GM18520 (cell line): Measurements from ENCODE around the gene C1orf50.
"Not testable (repeated sequence)": the region's sequence is repeated elsewhere in the genome, so short reads cannot be mapped to it uniquely, and the experiment has no call there.

Experiments
- ATAC-seq: cut with Tn5 transposase; IDR thresholded peaks from one replicate; pipeline ENCODE4 v1.9.1; 2021; ENCODE audit not compliant: unreplicated experiment

The C1orf50 gene

DNA sequence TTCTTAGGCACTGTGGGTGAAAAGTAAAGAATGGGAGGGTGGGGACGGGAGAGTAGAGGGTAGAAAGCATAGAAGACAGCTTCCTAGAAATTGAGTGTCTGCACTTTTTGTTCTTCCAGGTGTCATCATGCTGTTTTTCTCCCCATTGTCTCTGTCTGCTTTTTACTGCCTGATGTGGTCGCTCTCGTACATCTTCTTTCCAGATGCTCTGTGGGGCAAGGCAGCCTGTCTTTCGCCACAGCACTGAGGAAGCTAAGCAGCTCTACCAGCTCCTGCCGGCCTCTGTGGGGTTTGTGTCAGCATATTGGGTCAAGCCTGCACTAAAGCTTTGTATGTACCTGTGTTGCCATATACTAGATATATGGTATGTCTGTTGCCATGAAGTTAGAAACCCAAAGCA lies 30.9 kb downstream of the C1orf50 start:
- ATAC-seq, result no peak

DNA sequence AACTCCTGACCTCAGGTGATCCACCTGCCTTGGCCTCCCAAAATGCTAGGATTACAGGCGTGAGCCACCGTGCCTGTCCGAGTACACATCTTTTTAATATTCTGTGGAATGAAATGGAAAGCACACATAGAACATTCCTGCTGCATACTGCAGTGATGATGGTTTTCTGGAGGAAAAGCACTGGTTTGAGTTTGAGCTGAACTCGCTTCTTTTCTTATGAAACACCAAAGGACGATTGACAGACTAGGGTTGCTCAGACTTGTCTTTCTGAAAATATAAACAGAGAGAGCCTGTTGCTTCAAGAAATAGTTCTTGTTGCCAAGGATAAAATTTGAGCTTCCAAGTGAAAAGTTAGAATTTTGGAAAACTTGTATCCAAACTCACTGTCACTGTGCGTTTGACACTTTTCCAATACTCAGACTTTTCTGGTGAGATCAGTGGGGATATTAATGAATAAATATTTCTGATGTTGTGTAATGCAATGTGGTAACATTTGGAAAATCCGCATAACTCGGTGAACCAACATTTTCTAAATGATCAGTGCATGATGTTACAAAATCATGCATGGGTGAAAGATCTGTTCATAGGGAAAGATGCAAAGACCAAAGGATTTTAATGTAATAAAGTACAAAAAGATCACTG lies 34.9 kb downstream of the C1orf50 start:
- ATAC-seq, result no peak

DNA sequence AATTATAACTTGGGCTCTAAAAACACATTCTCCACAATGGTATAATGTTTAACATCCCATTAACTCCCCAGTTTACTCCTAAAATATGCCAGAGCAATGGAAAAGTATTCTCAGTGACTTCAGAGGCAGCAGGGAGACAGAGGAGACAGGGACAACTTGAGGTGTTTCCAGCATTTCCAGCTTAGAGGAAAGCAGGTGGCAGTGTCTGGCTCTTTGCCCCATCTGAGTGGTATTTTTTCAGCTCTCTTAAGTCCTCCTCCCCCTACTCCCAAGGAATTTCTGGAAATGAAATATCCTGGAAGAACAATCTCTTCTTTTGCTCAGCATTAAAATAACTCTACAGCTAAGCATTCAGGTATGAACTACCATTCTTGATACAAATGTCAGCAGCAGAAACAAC lies 39.1 kb downstream of the C1orf50 start:
- ATAC-seq, result no peak

DNA sequence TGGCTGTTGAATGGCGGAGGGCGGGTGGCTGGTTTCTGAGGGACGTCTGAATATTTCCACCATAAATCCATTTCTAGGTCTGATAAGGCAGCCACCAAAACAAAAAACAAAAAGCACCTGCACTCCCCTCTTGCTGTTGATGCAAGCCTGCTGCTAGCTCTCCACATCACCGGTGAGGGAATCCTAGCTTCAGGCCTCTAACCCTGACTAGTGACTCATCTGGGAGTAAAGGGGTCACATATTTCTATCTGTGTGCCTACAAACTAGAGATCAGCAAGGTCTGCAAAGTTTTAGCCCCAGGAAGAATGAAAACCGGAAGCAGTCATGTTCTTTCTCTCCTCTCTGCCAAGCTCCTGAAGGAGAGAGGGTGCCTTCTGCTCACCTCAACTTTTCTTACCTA lies 39.5 kb downstream of the C1orf50 start:
- no peak for ATAC-seq

DNA sequence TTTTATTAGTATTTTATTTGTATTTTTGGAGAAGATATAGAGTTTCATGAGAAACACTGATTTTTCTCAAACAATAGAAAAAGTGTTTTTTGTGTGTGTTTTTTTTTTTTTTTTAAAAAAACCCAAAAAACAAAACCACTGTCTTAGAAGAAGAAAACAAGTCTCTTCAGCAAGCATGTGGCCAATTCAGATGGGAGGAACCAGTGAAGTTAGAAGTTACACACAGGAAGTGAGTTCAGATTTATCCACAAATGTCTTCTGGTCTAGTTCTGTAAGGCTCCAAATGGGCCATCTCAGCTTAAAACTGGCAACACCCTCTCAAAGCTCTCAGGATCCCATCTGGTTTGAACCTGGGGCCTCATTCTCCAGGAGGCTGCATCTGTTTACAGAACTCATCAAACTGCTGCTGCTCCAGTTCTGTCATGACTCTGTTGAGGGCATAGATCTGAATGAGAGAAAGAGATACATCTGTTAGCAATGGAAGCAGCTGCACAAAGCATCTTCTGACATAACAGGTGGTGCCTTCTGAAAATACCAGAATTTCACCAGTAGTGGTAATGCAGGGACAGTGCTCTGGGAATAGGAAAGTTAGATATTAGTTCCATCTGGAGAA lies 40.1 kb downstream of the C1orf50 start:
- ATAC-seq, result no peak

DNA sequence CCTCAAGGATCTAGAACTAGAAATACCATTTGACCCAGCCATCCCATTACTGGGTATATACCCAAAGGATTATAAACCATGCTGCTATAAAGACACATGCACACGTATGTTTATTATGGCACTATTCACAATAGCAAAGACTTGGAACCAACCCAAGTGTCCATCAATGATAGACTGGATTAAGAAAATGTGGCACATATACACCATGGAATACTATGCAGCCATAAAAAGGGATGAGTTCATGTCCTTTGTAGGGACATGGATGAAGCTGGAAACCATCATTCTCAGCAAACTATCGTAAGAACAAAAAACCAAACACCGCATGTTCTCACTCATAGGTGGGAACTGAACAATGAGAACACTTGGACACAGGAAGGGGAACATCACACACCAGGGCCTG lies 47.8 kb downstream of the C1orf50 start:
- not testable (repeated sequence) for ATAC-seq

DNA sequence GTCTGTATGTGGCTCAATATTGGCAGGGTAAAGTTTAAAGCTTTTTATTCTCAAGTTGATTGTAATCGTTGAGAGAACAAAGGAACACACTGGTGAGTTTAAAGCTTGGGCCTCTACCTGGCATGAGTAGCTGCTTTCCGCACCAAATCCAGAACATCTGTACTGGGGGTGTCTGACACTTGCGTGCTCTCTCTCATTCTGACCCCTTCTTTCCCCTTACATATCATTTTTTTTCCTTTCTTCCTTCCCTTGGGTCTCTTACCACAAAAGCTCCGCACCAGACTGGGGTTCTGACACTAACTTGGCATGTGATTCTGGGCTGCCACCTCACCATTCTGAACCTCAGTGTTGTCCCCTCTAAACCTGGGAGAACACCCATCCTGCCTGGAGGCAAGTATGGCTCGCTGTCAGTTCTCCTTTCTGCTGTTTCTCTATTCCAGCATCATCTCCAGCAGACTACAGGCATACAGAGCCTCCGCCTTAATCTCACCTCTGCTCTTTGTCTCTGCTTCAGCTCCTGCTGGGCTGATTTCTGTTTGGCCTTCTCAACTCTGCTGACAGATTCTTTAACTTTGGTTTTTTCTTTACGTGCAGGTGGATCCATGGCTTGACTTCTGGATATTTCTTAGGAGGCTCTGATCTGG lies 49.0 kb downstream of the C1orf50 start:
- no peak for ATAC-seq

DNA sequence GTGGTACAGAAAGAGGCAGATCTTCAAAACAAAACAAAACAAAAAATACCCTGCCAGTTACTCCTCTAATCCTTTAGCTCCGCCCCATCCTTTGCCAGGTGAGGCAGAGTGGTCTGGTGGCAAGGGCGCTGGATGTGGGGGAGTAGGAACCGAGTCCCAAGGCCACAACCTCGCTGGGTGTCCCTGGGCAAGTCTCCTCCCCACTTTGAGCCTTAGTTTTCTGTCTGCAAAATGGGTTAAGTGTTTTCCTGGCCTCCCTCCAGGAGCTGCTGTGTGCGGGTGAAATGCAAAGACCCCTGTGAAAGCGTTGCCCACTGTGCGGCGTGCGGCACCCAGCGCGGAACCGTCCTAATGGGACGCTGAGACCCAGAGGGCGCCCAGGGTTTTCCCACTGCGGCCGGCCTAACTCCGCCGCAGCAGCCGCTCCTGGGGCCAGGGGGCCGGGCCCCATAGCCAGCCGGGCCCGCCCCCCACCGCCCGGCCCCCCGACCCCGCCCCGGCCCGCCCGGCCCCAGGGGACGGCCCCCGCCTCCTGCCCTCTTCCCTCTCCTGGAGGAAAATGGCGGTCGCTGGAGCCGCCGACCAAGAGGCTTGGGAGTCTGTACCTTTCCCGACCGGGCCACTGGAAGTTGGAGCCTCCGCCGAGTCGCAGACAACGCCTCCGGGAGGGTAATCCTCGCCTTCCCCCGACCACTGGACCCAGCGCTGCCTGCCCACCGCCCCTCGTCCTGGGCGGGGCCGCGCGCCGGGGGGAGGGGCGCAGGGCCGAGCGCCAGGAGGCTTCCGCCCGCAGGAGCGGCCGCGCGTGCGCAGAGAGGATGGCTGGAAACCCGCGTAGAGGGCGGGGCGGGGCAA lies 49.8 kb downstream of the C1orf50 start, which contains the start of the genes ERMAP and SVBP:
ERMAP (plus strand) TSS at position 538 of the 855 bp plus-strand sequence. CDS start 13,327 bp downstream, outside the sequence.
SVBP (minus strand) TSS at position 813 of the 855 bp plus-strand sequence. CDS start 853 bp downstream, outside the sequence.
- ATAC-seq, result peak; percentile 74

DNA sequence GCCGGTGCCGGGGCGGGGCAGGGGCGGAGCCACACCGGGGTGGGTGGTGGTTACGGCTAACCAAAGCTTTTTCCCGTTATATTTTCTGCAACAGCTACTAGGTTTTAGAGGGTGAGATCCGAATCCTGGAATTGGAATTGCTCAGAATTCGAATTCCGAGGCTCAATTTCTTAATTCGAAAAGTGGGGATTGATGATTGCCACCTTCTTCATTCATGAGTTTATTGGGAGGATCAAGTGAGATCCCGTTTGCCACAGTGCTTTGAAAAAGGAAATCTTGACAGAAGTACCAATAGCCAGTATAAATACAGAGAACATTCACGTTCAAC lies 50.4 kb downstream of the C1orf50 start:
- no peak for ATAC-seq

DNA sequence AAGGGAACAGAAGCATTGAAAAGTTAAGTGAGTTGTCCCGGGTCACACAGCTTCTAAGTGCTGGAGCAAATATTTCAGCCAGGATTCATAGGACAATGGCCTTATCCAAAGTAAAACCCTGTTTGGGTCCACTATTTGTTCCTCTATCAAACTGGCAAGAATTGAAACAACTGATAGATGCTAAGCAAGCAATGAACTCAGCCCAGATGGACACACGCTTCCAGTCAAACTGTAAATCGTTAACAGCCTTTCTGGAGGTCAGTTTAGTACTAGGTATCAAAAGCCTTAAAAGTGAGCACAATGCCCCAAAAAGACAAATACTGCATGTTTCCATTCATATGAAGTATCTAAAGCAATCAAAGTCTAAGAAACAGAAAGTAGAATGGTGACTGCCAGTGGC lies 50.9 kb downstream of the C1orf50 start:
- ATAC-seq, result no peak

DNA sequence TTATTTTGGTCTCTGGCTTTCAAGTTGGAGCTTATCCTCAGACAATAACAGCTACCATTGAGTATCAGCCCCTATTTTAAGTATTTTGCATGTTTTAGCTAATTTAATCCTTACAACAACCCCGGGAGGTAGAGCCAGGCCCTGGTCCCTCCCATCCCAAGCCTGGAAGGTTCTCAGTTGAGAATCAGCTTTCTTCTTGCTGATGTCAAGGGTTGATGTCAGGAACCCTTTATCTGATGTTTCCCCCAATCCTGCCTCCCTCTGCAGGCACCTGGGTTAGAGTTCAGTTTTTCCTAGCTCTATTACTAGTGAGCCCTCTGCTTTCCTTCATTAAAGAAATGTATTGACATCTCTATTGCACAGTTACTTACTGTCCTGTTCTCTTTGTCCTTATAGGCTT lies 53.8 kb downstream of the C1orf50 start:
- ATAC-seq, result no peak

DNA sequence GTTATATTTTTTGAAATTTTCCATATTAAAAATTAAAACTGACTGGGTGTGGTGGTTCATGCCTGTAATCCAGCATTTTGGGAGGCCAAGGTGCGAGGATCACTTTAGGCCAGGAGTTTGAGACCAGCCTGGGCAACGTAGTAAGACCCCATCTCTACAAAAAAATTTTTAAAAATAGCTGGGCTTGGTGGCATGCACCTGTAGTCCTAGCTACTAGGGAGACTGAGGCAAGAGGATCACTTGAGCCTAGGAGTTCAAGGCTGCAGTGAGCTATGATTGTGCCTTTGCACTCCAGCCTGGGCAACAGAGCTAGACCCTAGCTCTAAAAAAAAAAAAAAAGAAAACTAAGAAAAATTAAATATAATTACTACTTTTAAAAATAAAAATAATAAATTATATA lies 54.6 kb downstream of the C1orf50 start:
- no peak for ATAC-seq

DNA sequence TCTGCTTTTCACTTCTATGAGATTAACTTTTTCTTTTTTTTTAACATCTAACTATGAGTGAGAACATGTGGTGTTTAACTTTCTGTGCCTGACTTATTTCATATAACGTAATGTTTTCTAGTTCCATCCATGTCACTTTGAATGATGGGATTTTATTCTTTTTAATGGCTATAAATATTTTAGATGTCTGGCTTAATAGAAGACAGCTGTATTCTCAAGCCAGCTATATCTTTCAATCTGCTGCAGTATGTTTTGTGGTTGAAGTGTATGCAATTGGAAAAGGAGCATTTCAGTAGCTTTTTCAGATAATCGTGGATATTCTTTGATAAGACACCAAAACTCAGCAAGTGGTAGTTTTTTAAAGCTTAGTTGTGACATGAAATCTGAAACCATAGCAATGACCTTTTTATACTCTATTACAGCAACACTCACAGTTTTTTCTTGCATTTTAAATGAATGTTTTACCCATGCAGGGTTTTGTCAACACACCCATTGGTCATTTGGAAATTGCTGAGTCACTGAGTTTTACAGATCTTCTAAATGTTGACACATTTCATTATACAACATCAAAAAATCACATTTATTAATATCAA lies 55.8 kb downstream of the C1orf50 start:
- ATAC-seq, result no peak

DNA sequence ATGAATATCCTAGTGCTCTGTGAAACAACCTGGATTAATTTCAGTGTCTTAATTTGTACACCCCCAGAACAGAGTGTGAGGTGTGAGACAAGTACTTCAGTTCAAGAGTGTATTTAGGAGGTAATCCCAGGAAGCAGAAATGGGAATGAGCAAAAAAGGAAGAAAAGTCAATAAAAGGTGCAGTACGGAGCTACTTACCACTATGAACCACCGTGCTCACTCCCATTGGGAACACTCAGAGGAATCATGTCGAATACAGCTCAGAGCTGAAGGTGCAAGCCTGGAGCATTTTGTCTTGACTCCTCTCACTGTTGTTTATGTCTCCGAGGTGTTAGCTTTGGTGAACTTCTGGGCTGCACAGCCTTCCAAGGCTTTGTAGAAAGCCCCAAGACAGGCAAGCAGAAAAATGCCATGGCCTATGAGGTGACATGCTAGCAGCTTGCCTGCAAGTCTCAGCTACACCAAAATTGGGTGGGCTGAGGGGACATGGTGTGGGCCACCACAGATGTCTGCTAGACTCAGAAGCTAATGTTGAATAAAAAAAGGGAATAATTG lies 57.5 kb downstream of the C1orf50 start:
- ATAC-seq, result no peak

DNA sequence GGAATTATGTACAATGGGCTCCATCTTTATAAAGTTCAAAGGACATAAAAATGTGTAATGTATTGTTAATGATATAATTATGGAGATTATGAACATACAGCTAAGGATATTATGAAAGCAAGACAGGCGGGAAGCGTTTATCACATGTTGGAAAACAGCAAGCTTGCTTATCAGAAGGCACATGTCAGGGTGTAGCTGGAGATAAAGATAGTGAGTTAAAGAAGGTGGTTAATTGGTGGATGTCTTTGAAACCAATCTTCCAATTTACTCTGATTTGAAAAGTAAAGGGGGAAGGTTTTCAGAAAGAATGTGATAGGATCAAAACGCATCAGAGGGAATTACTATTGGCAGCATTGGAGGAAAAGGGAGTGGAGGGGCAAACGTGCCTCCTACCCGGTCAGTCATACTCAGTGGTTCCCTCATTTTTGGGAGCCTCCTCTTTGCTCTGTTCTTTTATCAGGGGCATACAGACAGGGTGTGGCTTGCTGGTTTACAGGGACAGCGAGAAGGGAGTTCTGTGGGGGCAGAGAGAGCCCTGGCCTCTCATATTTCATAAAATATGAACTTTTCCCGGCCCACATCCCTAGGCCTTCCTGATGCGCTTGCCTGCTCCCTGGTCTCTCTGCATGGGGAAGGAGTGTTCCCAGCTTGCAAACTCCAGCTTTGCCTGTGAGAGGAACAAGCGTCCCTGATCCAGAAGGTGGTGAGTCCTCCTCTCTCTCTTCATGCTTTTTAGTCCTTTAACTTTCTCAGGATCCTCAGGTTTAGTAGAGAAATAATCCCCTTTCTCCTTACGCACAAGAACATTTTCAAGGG lies 58.2 kb downstream of the C1orf50 start:
- no peak for ATAC-seq
